IPS-18c (cell line): ENCODE measurements around the gene ARL4A.
A peak's percentile ranks its signal among the peaks of the same experiment; 100 is the strongest.
"Not testable (repeated sequence)": the region's sequence is repeated elsewhere in the genome, so short reads cannot be mapped to it uniquely, and the experiment has no call there.

Source experiments
- H3K4me3 ChIP-seq: 2 replicates; pipeline ENCODE4 v1.7.0; 2013; ENCODE audit warnings: low read depth, mild to moderate bottlenecking, low read length, moderate library complexity; ENCODE audit not compliant: insufficient read depth
- H3K9me3 ChIP-seq: one replicate; pipeline ENCODE4 v1.6.1; 2013; ENCODE audit warnings: mild to moderate bottlenecking, low read length, moderate library complexity; ENCODE audit not compliant: control insufficient read depth, insufficient read depth

ARL4A gene

DNA sequence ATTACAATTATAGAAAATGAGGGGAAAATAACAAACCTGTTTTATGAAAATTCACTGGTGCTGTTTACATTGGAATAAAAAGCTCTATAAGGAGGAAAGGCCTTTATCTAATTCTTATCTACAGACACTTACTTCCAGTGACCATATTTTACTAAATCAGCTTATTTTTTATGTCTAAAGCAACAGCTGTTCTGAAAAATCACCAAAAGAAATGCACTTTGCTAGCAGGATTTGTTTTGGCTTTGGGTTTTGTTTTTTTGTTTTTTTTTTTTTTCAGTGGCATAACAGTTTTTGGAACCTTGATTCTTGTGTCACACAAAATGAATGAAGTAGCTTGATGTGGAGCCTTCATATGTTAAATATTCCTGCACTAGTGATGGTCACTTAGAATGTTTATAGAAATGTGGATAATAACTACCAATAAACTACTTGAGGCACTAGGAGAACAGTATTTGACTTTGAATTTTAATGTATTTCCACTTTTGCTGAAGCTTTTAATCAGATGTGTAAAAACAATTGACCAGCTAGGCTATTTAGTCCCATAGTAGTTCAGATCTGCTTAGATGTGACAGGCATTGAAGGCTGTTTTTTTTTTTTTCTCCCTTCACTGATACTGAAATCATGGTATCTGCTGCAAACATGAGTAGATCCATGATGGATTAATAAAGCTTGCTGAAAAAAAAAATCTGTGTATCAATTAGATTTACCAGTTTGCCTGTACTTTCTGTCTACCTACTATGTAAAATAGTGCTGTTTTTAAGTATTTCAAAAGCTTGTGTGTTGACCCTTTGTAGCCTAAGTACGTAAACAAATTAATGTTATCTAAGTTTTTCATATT, 2.8 kb downstream of the ARL4A start:
- Histone ChIP-seq H3K4me3 (peak overlapping the region; percentile 1; the same call in 1 of the 2 replicates), H3K9me3 (peaks cover 2% of the 10 kb centered on the region)

DNA sequence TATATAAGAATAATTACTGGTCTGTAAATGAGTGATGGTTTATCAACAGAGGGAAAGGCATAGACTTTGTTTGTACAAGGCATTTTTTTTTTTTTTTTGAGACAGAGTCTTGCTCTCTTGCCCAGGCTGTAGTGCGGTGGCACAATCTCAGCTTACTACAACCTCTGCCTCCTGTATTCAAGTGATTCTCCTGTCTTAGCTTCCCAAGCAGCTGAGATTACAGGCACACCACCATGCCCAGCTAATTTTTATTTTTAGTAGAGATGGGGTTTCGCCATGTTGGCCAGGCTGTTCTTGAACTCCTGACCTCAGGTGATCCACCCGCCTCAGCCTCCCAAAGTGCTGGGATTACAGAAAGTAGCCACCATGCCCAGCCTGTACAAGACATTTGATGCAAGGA, 4.0 kb downstream of the ARL4A start:
- not testable (repeated sequence) for H3K9me3 ChIP-seq, H3K4me3 ChIP-seq

DNA sequence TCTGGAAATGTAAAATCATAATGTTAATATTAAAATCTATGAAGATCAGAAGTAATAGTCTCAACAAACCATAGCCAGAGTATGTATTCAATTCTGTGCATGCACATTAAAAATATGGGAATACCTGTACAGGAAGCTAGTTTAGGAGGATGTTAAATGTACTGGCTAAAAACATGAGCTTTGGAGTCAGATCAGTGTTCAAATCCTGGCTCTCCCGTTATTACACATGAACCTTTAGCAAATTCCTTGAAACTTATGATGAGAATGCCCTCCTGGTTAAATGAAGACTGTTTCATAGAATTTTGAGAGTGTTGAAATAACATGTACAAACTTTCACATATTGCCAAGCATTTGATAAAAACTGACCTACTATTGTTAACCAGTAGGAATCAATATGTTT, 4.6 kb downstream of the ARL4A start:
- no peak overlapping the region for H3K4me3 ChIP-seq

DNA sequence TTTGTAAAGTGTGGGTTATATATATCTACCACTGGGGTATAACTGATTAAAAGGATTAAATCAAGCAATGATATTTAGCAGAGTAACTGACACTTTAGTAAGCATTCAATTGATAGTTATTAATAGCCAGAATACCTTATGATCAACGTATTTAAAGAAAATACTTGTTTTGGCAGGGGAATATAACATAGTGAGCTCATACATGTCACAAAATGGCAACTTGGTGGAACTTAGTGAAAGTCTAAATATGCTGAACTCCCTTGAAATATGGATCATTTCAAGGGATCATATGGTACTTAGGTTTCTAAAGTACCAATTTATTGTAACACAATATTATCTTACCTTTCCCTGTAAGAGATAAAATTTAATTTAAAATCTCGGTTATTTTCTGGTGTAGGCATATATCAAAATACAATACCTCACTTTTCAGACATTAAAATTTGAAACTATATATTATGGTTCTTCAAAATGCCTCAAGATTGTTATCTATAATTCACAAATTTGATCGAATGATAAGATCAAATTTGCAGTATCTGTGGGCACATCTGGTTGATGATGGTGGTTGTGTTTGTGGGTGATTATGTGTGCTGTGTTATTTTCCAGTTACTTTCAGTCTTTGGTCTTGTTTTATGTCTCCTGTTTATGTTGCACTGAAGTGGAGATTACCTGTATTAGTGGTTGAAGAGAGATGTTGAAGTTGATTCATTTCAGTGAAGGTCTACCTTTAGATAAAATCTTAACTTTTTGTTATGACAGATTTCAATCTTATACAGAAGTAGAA, 5.2 kb downstream of the ARL4A start:
- H3K4me3 ChIP-seq, result no peak overlapping the region
- H3K9me3 ChIP-seq, result no peaks in the 10 kb centered on the region

More for the DNA sequence above, 4.6 kb downstream of the ARL4A start:
- no peaks in the 10 kb centered on the region for H3K9me3 ChIP-seq

DNA sequence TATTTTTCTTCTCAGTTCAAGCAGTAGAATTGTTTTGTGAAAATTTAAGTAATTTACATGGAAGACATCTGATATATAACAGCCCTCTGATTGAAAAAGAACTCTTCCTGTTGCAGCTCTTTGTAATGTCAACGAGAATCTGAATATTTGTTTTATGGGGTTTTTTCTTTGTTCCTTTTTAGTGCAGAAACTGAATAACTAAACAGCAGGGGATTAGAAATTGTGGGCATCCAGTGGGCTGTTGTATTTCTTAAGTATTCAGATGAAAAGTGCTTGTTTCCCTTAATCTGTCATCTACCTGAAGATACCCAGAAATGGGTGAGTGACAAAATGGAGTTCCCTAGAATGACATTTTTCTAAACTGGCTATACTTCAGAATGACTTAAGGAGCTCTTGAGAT, 7.4 kb downstream of the ARL4A start:
- Histone ChIP-seq H3K9me3 (no peaks in the 10 kb centered on the region), H3K4me3 (no peak overlapping the region)

DNA sequence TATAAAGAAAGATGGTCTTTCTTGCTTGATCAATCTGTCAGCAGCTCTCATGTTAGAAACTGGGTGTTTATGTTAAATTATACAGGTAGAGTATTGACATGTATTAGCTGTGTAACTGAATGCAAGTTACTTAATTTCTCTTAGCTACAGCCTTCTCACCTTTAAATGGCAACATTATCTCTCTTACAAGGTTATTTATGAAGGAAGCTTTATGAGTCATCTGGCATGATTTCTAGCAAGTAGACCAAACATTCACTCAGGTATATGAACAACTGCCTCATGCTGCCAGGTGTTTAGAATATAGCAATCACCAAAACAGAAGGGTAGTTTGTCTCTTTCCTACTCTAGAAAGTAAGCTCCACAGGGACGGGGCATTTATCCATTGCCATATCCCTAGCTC, 8.5 kb downstream of the ARL4A start:
- Histone ChIP-seq H3K9me3 (no peaks in the 10 kb centered on the region), H3K4me3 (no peak overlapping the region)

DNA sequence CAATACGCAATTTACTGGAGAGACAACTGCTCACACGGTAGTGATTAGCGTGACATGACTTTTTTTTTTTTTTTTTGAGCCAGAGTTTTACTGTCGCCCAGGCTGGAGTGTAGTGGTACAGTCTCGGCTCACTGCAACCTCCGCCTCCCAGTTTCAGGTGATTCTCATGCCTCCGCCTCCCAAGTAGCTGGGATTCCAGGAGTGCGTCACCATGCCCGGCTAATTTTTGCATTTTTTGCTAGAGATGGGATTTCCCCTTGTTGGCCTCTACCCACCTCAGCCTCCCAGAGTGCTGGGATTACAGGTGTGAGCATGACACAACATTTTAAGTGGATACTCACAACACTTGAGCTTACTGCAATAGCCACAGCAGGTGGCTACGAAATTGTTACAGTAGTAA, 11.9 kb downstream of the ARL4A start:
- Histone ChIP-seq H3K4me3 (no peak overlapping the region), H3K9me3 (peaks cover 2% of the 10 kb centered on the region)

DNA sequence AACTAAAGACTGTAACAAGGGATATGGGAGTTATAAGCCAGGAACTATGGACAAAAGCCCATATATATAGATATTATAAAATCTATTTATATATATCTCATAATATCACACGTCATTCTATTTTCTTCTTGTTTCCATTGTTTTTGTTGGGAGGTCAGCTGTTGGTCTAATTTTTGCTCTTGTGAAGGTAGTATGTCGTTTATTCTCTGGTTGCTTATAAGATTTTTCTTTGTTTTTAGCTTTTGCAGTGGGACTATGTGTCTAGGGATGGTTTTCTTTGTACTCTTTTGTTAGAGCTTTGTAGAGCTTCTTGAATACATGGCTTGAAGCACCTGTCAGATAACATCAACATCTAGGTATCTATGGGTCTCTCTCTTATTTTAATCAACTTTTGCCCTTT, 14.0 kb downstream of the ARL4A start:
- Histone ChIP-seq H3K9me3 (peaks cover 2% of the 10 kb centered on the region), H3K4me3 (no peak overlapping the region)

DNA sequence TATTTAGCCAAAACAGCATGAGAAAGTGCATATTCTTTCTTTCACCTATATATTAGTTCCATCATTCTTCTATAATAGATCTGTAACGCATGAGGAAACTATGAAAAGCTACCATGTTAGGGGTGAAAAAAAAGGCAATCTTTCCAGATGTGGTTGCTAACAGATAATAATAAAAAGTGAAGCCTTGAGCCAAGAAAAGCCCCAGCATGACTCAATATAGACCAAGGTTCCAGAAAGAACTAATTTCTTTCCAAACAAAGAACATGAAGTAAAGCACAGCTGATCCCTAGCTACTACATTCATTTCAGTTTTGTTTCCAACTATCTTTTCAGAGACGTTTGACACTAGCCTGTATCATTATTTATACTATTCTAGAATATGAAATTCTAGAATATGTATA, 16.4 kb downstream of the ARL4A start:
- H3K9me3 ChIP-seq, result peaks cover 2% of the 10 kb centered on the region
- H3K4me3 ChIP-seq, result no peak overlapping the region

DNA sequence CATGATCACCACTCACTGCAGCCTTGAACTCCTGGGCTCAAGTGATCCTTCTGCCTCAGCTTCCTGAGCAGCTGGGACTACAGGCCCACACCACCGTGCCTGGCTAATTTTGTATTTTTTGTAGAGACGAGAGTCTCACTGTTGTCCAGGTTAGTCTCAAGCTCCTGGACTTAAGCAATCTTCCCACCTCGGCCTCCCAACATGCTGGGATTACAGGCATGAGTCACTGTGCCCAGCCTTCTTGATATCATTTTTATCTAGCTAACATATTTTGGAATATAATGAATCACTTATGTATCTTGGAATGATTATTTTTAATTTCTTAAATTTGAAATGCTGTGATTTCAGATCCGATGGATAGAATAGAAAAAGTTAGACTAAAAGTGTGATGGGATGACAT, 18.4 kb downstream of the ARL4A start:
- Histone ChIP-seq H3K4me3 (no peak overlapping the region), H3K9me3 (peaks cover 2% of the 10 kb centered on the region)

DNA sequence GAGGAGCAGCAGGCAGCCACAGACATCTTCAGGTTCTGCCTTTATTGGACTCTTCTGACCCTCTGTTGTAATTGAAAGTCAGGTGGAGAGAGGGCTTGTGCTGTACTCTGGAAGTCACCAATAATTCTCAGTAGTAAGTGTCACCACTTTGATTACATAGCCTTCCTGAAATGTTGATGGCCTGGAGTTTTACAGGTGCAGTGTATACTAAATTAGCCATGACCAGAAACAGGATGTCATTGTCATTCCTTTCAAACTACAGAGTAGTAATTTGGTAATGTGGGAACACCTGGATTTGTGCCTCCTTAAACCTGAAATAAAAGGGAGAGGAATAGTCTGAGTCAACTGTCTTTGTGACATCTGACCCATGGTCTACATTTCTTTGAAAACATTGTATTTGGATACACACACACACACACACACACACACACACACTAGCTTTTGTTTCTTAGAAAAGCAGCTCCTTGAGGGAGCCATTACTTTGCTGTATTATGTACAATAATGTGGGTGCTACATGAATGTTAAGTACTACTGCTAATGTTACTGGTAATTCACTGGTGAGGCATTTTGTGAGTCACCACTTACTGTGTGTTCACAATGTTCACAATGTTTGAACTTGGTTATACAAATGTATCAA, 19.6 kb downstream of the ARL4A start:
- peaks cover 2% of the 10 kb centered on the region for H3K9me3 ChIP-seq
- H3K4me3 ChIP-seq, result no peak overlapping the region

DNA sequence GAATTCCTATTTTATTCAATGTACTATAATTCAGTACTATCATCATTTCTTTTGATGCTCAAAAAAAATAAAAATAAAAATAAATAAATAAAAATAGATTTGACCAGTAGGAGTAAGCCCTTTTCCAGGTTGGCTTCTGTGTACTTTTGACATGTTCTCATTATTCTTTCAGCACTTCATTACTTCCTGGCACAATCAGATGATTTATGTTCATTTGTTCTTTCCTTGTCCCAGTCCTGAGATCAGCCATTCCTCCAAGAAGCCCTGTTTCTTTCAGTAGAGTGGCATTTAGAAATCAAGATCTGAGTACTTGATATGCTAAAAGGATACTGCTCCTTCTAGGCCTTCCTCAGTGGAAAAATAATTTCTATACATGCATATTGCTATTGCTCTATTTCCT, 20.9 kb downstream of the ARL4A start:
- H3K4me3 ChIP-seq, result no peak overlapping the region
- H3K9me3 ChIP-seq, result no peaks in the 10 kb centered on the region

DNA sequence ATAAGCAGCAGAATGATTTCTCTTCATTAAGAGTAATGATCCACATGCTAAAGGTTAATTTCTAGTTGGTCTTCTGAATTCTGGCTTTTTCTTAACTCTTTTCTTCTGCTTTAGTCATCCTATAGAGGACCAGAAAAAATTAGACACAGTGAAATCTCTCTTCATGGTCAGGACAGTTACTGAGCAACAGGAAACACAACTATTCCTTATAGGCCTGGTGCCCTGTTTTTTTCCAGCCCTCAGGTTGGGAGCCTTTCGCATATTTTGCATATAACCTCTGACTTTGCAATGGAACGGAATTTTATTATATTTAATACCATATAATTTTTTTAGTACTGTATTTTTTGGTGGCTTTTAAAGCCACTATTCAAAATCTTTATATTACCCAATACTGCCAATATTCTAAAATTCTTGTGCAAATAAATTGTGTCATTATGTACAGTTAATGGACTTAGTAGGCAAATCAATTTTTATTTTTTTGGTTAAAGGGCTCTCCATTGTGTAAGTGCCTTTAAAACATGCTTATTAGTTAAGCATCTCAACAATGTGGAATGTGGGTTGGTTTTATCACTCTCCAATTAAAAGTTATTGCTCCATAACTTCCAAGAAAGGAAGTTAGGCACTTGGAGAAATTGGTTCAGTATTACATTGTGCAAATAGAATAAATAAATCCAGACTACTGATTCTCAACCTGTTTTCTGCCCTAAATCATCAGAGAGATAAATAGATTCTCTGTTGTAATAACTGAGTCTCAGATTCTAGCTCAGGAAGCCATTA, 22.5 kb downstream of the ARL4A start:
- Histone ChIP-seq H3K9me3 (no peaks in the 10 kb centered on the region), H3K4me3 (no peak overlapping the region)

DNA sequence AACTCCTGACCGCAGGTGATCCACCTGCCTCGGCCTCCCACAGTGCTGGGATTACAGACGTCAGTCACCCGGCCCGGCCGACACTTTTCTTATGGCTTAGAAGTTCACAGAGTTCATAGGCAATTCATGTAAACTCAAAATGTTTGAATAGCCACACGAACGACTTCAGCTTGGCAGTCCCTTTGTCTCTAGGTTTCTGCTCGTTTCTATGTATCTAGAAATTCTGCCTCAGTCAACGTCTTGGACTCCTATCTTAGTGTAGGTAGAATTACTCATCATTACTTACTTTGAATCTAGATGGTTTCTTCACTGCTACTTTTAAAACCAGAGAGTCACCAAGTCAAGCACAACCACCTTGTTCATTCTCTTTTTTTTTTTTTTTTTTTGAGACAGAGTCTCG, 23.7 kb downstream of the ARL4A start:
- no peak overlapping the region for H3K4me3 ChIP-seq

DNA sequence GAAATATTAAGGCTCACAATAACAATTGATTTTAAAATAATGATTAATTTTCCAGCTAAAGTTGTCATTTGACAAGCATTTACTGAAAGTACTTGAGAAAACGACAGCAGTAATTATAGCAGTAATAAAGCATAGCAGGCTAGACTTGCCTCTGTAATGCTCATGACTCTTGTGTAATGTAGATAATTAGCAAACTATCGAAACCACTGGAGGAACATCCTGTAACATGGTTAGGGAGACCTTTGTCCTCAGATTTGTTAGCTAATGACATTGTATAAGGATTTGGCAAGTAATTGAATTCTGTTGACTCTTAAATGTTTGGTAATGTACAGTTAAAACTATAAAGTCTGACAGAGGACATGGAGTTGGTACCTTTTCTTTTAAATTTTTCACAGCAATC, 24.8 kb downstream of the ARL4A start:
- Histone ChIP-seq H3K4me3 (no peak overlapping the region), H3K9me3 (no peaks in the 10 kb centered on the region)

More for the DNA sequence above, 23.7 kb downstream of the ARL4A start:
- no peaks in the 10 kb centered on the region for H3K9me3 ChIP-seq

DNA sequence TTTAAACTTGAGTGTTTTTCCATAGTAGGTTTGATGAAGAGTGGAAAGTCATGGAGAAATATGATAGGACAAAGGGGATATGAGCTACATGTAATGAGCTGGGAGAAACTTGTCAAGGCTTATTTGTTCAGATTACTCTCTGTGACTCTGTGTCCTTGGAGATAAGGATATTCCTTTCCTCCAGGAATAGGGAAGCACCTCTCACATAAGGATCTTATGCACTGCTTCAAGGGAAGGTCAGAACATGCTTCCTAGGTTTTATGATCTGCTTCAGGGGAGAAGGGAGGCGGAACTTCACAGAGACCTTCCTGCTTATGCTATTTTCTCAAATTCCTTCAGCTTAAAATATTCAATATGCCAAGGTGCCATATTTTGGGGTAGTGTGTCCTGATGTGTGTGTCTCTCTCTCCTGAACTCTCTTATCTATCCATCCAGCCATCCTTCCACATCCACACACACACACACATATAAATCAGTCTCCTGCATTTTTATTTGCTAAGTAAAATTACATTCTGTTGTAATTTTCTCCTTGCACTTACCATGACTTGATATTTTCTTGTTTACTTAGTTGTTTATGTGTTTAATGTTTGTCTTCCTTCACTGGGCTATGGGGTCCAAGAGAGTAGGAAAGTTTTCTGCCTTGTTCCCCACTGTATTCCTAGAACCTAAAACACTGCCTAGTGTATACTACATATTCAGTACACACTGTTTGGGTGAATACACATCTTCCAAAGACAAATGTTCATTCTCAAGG, 26.4 kb downstream of the ARL4A start:
- H3K4me3 ChIP-seq, result no peak overlapping the region
- no peaks in the 10 kb centered on the region for H3K9me3 ChIP-seq

DNA sequence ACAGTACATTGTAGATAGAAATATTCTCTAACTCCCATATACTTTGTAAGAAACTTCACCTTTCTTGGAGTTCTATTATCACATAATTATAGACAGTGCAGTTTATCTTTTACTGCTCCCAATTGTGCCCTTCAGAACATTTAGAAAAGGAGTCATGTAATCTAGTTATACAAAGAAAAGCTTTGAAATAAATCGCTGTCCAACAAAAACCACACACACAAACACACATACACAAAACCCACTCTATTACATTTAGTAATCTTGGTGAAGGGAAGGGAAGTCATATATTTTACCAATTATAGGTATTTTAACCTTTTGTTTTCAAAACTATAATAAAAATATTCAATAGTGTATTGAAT, 26.9 kb downstream of the ARL4A start:
- no peaks in the 10 kb centered on the region for H3K9me3 ChIP-seq
- H3K4me3 ChIP-seq, result no peak overlapping the region
